Keratinocyte (primary cell): ENCODE results near the gene PIAS3. TPM values are rescaled to one million over a fixed set of nuclear protein-coding genes. Genes with fewer than 3 reads are reported as not detected.

ENCODE experiments used
- DNase-seq: peaks from one replicate; pipeline ENCODE4 v3.0.0-alpha.2; 2011; ENCODE audit warnings: low read depth, missing footprints, low spot score
- FAIRE-seq: peaks from 2 replicates; lab custom pipeline; 2011; peaks lifted over from hg19 to GRCh38; lab: Jason Lieb, UNC
- H2AFZ ChIP-seq: 2 replicates; pipeline ENCODE4 v1.6.0; 2012; ENCODE audit warnings: low read length, control low read depth, inconsistent platforms; ENCODE audit not compliant: control insufficient read depth
- H3K27ac ChIP-seq: 2 replicates; pipeline ENCODE4 v1.5.1; 2011; ENCODE audit warnings: low read length; ENCODE audit not compliant: control insufficient read depth, insufficient read depth
- H3K27me3 ChIP-seq: 3 replicates; pipeline ENCODE4 v1.6.0; 2011; ENCODE audit warnings: low read length; ENCODE audit not compliant: control insufficient read depth, insufficient read depth; ENCODE audit errors: extremely low read depth
- H3K36me3 ChIP-seq, 2 experiments: 2 replicates in 1 of 2; 3 replicates in 1 of 2; pipeline ENCODE4 v1.5.1; 2011; ENCODE audit warnings: low read length in 2 of 2, mild to moderate bottlenecking in 1 of 2; ENCODE audit not compliant: control insufficient read depth in 2 of 2, insufficient read depth in 2 of 2; ENCODE audit errors: extremely low read depth in 1 of 2
- H3K4me1 ChIP-seq: 3 replicates; pipeline ENCODE4 v1.5.1; 2011; ENCODE audit warnings: low read length; ENCODE audit not compliant: control insufficient read depth, insufficient read depth; ENCODE audit errors: extremely low read depth
- H3K4me2 ChIP-seq: 3 replicates; pipeline ENCODE4 v1.6.0; 2011; ENCODE audit warnings: low read depth, low read length; ENCODE audit not compliant: control insufficient read depth, insufficient read depth; ENCODE audit errors: extremely low read depth
- H3K4me3 ChIP-seq, 3 experiments: fragments of 200-600 bp in 1 of 3; sonication (generic) in 1 of 3; 2 replicates in 2 of 3; 3 replicates in 1 of 3; pipeline ENCODE4 v1.5.1; 2011 to 2016; ENCODE audit warnings: low read length in 3 of 3, mild to moderate bottlenecking in 3 of 3, control low read depth in 2 of 3, inconsistent platforms in 1 of 3, low read depth in 1 of 3, mixed read lengths in 1 of 3, mixed run types in 1 of 3, moderate library complexity in 1 of 3; ENCODE audit not compliant: control insufficient read depth in 2 of 3, insufficient read depth in 2 of 3; ENCODE audit errors: extremely low read depth in 1 of 3
- H3K79me2 ChIP-seq: 2 replicates; pipeline ENCODE4 v1.6.0; 2012; ENCODE audit warnings: low read length; ENCODE audit not compliant: control insufficient read depth, insufficient read depth
- H3K9ac ChIP-seq: 3 replicates; pipeline ENCODE4 v1.6.0; 2011; ENCODE audit warnings: low read length; ENCODE audit not compliant: control insufficient read depth, insufficient read depth; ENCODE audit errors: extremely low read depth
- H3K9me1 ChIP-seq: 3 replicates; pipeline ENCODE4 v1.6.0; 2011; ENCODE audit warnings: low read length; ENCODE audit not compliant: control insufficient read depth, insufficient read depth; ENCODE audit errors: extremely low read depth
- H3K9me3 ChIP-seq: 2 replicates; pipeline ENCODE4 v1.5.1; 2012; ENCODE audit warnings: low read depth, low read length; ENCODE audit not compliant: control insufficient read depth
- H4K20me1 ChIP-seq: 3 replicates; pipeline ENCODE4 v1.6.0; 2011; ENCODE audit warnings: low read length; ENCODE audit not compliant: control insufficient read depth, insufficient read depth; ENCODE audit errors: extremely low read depth
- EZH2 ChIP-seq: IDR thresholded peaks from one replicate; pipeline ENCODE4 v1.6.1; 2012; ENCODE audit warnings: inconsistent platforms, mild to moderate bottlenecking, low read length, moderate library complexity
- dilution Hi-C: fragments of 300-500 bp; cut with MboI; formaldehyde crosslinking; loops from one replicate; pipeline ENCODE4 v1.7.0; 2020; ENCODE audit warnings: low sequenced_read_pairs; ENCODE audit not compliant: extremely low pct_ligation_motif_present
- polyA plus RNA-seq, 5 experiments: library from polyadenylated mRNA; depleted of rRNA in 3 of 5; stranded (reverse) in 3 of 5; stranded (forward) in 1 of 5; unstranded in 1 of 5; fragments of >200 nt; gene quantifications; 1 replicate in 1 of 5; 2 replicates in 3 of 5; 3 replicates in 1 of 5; pipeline versions ENCODE4 v1.2.1 to v1.2.3, GENCODE V29; 2011 to 2012; ENCODE audit warnings: missing spikeins in 2 of 5, low read depth in 1 of 5, low replicate concordance in 1 of 5
- TF ChIP-seq, protein P1 (sequence below), 3 experiments: IDR thresholded peaks in 1 of 3; conservative IDR thresholded peaks in 1 of 3; optimal IDR thresholded peaks in 1 of 3; 2 replicates in 2 of 3; 3 replicates in 1 of 3; pipeline versions ENCODE3 to v1.5.1; 2011; ENCODE audit warnings: low read length in 3 of 3, mild to moderate bottlenecking in 3 of 3, moderate library complexity in 2 of 3, control low read depth in 1 of 3, inconsistent platforms in 1 of 3; ENCODE audit not compliant: insufficient read depth in 2 of 3; ENCODE audit errors: extremely low read depth in 1 of 3

Gene PIAS3
- polyA plus RNA-seq, 1 donor (not counting 4 experiments of a cell fraction or from before 2014, with no cell fraction given), result 26.9 TPM

DNA sequence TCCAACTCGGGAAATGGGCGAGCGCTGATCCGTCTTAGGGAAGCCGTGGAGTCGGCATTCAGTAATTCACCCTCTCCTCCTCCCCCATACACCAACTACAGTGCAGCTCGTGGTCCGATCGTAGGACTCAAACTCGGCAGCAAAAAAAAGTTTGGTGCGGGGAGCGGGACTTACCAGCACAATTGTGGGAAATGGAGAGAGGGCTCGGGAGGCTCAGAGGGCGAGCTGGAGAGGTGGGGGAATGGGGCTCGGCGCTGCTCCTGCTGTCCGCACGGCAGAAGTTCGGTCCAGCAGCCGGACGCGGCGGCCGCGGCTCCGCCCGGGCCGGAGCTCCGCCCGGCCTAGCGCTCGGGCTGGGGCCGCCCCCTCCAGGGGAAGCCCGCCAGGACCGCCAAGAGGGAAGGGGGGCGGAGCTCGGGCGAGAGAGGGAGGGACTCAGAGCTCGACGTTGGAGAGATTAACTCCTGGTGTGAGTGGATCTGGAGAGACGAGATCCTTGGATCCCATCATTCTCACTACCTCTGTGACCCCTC, 676 bp upstream of the PIAS3 start:
- TF ChIP-seq, protein P1, sequence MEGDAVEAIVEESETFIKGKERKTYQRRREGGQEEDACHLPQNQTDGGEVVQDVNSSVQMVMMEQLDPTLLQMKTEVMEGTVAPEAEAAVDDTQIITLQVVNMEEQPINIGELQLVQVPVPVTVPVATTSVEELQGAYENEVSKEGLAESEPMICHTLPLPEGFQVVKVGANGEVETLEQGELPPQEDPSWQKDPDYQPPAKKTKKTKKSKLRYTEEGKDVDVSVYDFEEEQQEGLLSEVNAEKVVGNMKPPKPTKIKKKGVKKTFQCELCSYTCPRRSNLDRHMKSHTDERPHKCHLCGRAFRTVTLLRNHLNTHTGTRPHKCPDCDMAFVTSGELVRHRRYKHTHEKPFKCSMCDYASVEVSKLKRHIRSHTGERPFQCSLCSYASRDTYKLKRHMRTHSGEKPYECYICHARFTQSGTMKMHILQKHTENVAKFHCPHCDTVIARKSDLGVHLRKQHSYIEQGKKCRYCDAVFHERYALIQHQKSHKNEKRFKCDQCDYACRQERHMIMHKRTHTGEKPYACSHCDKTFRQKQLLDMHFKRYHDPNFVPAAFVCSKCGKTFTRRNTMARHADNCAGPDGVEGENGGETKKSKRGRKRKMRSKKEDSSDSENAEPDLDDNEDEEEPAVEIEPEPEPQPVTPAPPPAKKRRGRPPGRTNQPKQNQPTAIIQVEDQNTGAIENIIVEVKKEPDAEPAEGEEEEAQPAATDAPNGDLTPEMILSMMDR (optimal IDR thresholded peaks at IDR 0.05 in 1 of 3, IDR thresholded peaks at IDR 0.05 in 1 of 3, conservative IDR thresholded peaks at IDR 0.05 in 1 of 3; ENCODE audit: extremely low read depth in 1 of 3, insufficient read depth in 2 of 3, low read length in 3 of 3), result no peak
- TF ChIP-seq EZH2, result no peak
- Histone ChIP-seq H3K79me2 (peaks cover 19% of the 10 kb centered on the region), H3K36me3 (peaks cover 18 to 24% of the 10 kb centered on the region in 2 experiments), H2AFZ (peak overlapping the region; percentile 99), H3K4me2 (peak overlapping the region; percentile 84), H4K20me1 (no peaks in the 10 kb centered on the region), H3K27ac (peak overlapping the region; percentile 84), H3K9me3 (no peaks in the 10 kb centered on the region), H3K9me1 (peaks cover 5% of the 10 kb centered on the region), H3K4me3 (peak overlapping the region; percentile 83 to 98 (median 97)), H3K9ac (peak overlapping the region; percentile 87), H3K4me1 (peaks cover 12% of the 10 kb centered on the region), H3K27me3 (peaks cover 3% of the 10 kb centered on the region)
- FAIRE-seq (peak; percentile 63), DNase-seq (no peak)
- dilution Hi-C loops, result no loop called here

DNA sequence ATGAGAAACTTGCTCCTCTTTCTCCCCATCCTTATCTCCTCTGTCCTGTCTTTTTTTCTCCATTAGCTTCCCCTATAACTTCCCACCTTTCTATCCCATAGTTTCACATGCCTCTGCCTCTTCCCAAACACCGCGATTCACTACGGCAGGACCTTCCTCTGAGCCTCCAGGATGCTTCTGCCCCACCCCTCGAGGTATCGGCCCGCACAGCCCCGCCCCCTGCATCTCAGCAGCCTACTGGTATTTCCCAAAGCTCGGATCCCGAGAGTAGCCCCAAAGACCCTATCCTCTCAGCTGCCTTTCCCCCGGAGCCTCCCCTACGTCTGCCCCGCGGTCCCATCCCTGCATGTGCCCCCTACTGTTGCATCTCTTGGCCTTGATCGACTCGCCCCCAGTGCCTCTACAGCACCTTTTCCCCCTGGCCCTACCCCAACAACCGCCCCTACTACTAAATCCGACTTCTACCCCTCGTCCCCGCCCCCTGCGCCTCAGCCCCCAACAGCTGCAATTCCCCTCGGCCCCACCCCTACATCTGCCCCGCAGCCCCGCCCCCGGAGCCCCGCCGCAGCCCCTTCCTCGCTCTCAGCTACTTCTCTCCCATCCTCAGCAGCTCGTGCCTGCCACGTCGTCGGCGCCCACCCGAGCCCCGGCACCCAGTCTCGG, 512 bp downstream of the PIAS3 start:
- Histone ChIP-seq H3K9ac (peak overlapping the region; percentile 87), H2AFZ (peak overlapping the region; percentile 78), H3K4me2 (peak overlapping the region; percentile 65), H3K79me2 (peaks cover 19% of the 10 kb centered on the region), H3K9me1 (peaks cover 5% of the 10 kb centered on the region), H3K4me3 (peak overlapping the region; percentile 83 to 98 (median 97)), H3K27ac (peak overlapping the region; percentile 49), H3K4me1 (peaks cover 12% of the 10 kb centered on the region), H3K36me3 (peaks cover 30 to 32% of the 10 kb centered on the region in 2 experiments), H4K20me1 (no peaks in the 10 kb centered on the region), H3K27me3 (no peaks in the 10 kb centered on the region), H3K9me3 (no peaks in the 10 kb centered on the region)
- no peak for FAIRE-seq
- no peak for DNase-seq
- dilution Hi-C loops, result no loop called here
- TF ChIP-seq, protein P1 (optimal IDR thresholded peaks at IDR 0.05 in 1 of 3, IDR thresholded peaks at IDR 0.05 in 1 of 3, conservative IDR thresholded peaks at IDR 0.05 in 1 of 3; ENCODE audit: extremely low read depth in 1 of 3, insufficient read depth in 2 of 3, low read length in 3 of 3), result no peak
- no peak for TF ChIP-seq EZH2
